ENCODE data around the gene LSAMP.

LSAMP gene

DNA sequence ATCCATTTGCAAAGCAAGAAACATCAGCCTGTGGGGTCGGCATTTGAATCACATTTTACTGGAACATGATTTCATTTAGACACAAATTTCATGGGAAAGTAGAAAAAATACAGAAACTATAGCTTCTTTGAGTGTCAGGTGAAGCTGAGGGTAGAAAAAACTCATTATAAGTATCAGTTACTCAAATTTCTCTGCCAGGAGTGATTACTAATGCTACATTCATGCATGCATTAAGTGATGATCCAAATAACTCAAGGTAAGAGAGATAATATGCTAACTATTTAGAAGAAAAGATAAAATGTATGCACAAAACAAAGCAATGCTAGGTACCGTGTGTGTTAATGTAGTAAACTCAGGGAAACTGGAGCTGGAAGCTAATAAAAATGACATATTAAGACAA, 416.0 kb downstream of the LSAMP start:
- no peak for DNase-seq (ENCODE audit: low read depth in 1 of 2, low spot score in 1 of 2)

DNA sequence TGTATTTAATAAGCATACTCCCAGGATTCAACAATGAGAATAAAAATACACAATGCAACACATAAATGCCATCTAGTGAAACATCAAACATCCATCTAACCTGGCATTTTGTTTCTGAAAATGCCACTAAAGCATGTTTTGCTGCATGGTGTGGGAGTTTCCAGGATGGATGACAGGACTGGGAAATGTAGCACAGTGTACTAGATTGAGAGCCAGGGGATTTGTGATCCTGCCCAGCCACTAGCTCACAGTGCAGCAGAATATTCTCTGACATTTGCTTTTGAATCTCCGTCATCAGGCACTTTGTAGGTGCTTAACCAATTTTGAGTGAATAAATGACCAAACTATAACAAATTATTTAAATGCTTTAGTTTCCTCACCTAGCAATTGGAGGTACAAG, 417.1 kb downstream of the LSAMP start:
- no peak for DNase-seq (ENCODE audit: low read depth in 1 of 2, low spot score in 1 of 2)

DNA sequence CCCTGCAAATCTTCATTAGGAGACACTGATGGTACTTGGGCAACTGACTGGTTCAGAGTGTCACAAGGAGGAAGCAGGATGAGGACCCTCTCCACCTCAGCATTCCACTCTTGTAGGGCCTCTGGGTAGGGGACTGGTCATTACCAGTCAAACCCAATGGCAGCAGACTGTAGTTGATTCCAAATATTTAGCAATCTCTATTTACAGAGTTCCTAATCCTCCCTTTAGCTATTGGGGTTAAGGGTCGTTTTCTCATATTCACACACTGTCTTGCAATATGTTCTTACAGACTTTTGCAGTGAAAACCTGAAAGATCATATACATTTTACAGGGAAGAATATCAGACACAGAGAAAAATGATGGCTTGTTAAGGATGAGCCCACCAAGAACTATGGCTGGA, 424.3 kb downstream of the LSAMP start:
- DNase-seq (ENCODE audit: low read depth in 1 of 2, low spot score in 1 of 2): no peak

DNA sequence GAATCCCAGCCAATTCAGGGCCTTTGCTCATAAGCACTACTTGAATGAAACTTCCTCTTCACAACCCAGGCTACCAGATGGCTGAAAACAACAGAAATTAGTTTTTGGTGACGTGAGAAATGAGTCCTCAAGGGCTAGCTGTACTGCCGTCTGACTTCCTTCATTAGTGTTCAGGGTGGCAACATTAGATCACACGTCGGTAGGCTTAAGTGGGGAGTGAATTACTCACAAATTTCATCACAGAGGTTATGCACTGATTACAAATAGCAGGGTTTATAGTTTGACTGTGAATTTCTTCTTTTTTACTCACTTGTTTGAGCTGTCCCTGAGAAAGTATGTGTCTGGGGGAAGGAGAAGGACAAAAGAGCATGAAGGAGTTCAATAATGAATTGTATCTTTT, 424.8 kb downstream of the LSAMP start:
- DNase-seq (ENCODE audit: low read depth in 1 of 2, low spot score in 1 of 2): no peak

DNA sequence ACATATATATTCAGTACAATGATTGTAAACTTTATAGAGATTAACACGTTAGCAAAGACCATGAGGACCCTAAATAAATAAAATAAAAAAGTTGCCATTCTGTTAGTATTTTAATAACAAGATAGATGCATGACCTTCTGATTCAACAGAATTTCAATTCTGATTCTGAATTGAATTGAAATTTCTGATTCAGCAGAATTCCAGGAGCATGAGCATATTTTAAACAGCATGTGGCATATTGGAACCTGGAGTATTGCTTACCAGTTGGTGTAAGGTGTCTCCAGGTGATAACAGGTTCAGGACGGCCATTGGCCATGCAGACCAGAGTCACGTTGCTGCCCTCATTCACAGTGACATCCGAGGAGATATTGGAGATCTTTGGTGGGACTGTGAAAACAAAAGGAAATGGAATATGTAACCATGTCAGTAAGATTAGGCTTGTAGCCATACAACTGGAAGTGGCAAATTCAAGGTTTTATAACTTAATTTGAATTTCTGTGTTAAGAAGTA, 426.0 kb downstream of the LSAMP start:
- no peak for DNase-seq (ENCODE audit: low read depth in 1 of 2, low spot score in 1 of 2)

DNA sequence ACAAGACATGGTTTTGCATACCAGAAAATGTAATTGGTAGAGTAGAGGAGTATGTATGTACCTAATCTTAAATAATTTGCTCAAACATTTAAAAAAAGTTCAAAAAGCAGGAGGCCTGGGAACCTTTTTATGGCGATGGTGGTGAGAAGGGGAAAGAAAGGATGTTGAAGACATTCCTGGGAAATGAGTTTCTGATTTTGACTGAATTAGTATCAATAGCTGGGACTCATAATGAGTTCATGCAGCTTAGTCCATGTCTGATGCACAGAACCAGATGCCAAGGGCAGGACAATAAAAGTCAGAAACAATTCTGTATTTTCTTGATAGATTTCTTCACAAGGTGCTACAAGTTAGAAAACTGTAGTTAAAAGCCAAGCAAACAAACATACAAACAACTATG, 426.6 kb downstream of the LSAMP start:
- no peak for DNase-seq (ENCODE audit: low read depth in 1 of 2, low spot score in 1 of 2)

DNA sequence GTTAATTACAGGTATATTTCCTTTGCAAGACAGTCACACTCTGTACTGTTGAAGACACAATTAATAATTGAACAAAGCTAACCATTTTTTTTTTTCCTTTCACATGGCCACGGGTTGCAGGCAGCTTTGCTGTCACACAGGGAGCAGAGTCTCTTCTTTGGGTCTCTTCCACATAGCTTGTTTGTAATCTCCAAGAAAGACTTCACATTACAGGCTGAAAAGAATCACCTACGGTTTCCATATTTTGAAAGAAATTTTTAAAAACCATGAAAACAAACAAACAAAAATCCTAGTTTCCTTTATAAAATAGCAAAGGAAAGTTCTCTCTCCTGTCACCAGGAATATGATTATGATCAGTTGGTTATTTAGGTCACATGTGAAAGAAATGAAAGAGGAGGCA, 429.4 kb downstream of the LSAMP start:
- no peak for DNase-seq (ENCODE audit: low read depth in 1 of 2, low spot score in 1 of 2)

DNA sequence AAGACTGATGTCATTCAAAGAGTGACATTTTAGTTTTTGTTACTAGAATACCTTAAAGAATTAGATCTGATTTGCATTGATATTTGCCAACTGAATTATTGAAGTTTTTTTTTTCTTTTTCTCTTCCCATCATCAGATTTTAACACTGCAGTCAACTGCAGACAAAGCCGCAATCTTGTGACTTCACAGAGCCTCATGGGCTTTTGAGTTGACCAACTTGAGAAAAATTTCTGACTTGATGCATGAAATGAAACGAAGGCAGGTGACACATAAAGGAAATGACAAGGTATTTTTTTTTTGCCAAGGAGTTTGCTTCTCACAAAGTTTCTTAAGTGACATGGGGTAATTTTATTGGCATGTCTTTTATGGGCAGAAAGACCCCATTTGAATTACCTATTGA, 438.3 kb downstream of the LSAMP start:
- DNase-seq (ENCODE audit: low read depth in 1 of 2, low spot score in 1 of 2): no peak

DNA sequence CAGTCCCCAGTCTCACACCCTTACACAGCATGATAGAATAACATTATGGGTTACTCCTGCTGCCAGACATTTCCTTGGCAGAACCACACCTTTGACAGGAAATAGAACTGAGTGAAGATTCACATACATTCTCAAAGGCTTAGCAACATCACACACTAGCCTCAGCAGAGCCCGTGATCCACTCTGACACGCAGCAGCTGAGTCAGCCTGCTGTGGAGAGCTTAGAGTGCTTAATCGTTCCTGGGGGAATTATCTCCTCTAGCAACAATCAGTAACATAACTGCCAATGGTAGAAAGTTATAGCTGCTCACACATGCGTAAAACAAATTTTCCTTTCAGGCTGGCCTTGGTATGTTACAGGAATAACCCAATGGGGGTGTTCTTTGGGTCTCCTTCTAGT, 439.9 kb downstream of the LSAMP start:
- DNase-seq (ENCODE audit: low read depth in 1 of 2, low spot score in 1 of 2): no peak

DNA sequence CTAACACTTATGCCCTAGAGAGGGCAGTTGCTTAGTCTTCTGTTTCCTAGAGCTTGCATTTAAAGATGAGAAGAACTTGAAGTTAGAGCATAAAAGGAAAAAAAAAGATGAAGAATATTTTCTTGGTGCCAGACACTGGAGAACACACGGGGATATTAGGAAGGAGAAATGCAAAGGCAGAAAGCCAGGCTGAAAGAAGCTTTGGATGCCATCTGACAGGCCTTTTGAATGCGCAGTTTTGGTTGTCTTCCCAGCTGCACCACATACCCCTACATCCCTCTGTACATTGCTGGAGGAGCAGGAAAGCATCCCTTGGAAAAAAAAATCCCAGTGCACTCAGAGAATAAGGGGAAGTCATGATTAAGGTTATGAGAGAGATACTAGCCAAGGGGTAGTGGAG, 443.1 kb downstream of the LSAMP start:
- no peak for DNase-seq (ENCODE audit: low read depth in 1 of 2, low spot score in 1 of 2)

DNA sequence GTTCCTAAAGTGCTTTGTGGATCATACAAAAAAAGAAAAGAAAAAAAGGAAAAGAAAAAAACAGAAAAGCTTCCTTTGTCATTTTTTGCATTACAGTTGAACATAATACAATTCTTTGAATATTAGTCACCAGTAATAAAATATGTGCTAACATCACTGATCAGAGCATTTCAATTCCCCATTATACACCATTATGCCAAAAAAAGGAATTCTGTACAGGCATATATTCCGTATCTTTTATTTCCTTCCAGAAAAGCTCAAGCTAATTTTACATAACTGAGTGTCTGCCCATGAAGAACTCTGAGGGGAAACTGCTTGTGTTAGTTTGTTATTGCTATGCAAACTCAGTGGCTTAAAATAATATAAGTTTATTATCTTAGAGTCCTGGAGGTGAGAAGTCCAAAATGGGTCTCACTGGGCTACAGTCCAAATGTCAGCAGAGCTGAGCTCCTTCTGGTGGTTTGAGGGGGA, 444.1 kb downstream of the LSAMP start:
- no peak for DNase-seq (ENCODE audit: low read depth in 1 of 2, low spot score in 1 of 2)

DNA sequence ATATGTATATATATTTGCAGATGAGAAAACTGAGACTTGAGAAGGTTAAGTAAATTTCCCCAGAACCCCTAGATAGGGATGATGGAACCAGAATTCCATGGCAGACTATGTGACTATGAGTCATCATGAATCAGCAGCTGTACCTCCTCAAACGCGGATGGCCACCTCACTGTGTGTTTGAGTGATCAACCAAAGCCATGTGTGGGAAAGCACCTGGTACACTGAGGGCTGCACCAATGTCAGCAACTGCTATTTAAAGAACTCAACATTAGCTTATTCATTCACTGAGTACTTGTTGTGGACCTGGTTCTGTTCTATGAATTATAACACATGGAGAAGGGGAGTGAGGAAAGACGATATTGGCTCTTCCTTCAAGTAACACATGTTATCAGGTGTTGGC, 445.0 kb downstream of the LSAMP start:
- DNase-seq (ENCODE audit: low read depth in 1 of 2, low spot score in 1 of 2): no peak

DNA sequence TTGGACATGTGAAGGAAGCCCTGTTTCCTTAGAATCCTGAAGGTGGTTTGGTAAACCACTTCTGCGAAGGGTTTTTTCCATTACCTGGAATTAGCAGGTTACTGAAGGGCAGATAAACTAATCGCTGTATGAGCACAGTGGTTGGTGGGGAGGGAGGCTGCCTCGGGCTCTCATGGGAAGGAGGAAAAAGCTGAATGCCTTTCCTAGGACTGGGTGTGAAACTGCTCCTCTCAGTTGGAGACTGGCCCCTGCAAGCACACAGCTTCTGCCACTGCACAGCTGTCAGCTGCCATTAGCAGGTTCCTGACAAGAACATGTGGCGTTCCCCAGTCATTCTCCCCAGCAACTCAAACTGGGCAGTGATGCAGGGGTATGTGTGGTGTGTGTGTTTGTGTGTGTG, 445.7 kb downstream of the LSAMP start:
- DNase-seq (ENCODE audit: low read depth in 1 of 2, low spot score in 1 of 2): no peak

DNA sequence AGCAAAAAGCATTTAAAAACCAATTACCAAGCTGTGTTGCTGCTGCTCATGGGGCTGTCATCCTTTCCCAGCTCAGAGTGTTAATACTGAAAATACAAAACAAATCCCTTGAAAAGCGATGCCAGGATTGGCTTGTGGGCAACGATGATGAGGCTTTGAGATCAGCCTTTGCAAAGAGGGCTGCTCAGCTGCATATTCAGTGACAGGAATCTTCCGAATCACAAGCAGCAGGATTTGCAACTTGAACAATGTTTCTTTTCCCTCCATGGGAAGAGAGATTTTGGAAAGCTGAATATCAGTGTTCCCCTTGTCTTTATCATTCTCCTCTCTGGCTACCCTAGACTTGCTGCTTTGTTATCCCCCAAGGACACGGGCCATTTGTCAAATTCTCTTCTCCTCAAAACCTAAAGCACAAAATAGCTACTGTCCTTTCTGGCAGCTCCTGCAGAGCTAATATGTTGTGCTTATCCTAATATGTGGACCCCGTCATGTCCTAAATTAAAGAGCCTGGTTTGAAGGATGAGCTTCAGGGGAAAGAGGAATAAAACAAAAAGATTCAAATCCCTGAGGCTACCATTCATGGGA, 446.2 kb downstream of the LSAMP start:
- DNase-seq (ENCODE audit: low read depth in 1 of 2, low spot score in 1 of 2): no peak

DNA sequence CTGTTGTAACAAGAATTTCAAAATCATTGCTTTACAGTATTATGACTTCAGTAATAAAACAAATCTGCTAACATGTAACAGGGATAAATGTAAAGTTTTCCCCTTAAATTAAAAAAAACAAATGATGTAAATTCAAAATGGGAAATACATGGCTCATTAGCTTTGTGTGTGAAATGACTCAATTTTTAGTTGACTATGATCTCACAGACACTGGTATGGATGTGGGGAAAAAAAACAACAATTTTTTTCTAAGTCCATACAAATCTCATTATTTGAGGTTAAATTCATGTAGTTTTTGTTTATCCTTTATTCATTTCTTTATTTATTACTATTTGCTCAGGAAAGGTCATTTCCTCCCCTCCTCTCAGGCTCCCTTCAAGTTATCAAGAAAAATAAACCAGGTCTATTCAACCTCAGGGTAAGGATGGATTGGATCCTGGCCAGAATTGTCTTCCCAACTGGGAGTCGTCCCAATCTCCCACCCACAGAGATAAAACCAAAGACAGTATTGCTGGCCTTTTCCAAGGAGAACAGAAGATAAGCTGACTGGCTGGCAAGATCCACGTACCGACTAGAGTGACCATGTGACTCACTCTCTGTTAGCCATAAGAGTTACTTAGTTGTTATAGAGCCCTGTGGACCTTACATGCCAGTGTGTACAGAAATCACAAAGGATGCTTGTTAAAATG, 448.7 kb downstream of the LSAMP start:
- DNase-seq (ENCODE audit: low read depth in 1 of 2, low spot score in 1 of 2): no peak

DNA sequence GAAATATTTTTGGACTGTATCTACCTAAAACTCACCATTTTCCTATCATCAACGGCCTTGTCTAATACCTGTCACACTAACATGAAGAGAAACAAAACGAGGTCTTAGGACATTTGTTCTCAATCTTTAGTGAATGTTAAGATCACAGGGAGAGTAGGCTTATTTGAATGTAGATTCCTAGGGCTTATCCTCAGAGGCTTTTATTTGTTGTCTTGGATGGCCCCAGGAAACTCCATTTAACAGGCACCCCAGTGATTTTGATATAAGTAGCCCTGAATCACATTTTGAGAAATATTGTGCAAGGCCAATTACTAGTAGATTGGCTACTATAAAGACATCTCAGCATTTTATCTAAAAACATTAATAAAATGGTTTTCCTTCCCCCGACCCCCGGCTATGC, 454.6 kb downstream of the LSAMP start:
- no peak for DNase-seq (ENCODE audit: low read depth in 1 of 2, low spot score in 1 of 2)

DNA sequence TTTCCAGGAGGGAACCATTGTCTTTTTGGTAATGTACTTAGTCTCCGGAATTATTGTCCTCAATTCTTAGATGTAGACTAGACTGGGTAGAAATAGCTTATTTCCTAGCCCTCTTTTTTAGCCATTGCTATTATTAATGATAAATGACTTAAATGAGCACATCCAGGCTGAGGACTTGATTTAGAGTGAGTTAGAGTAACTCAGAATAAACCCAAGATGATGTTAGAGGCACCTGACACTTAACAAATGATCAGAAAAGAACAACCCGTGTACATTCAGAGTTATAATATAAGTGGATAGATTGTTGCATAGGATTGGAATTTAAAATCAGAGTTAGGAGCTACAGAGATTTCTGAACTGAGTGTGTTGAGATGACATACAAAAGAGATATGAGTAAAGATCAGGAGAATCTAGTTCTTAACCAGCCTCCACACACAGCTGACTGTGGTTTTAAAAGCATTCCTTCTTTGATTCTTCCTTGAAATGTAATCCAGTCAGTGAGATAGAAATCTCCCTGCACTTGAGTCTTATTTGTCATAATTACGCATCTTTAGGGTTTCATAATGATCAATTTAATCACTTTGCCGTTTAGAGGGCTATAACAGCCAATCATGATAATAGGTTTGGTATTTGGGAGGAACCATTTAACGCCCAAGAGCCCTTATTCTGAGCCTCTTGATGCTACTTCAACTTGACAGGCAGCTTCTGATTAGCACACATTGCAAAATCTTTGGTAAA, 455.4 kb downstream of the LSAMP start:
- DNase-seq (ENCODE audit: low read depth in 1 of 2, low spot score in 1 of 2): no peak

DNA sequence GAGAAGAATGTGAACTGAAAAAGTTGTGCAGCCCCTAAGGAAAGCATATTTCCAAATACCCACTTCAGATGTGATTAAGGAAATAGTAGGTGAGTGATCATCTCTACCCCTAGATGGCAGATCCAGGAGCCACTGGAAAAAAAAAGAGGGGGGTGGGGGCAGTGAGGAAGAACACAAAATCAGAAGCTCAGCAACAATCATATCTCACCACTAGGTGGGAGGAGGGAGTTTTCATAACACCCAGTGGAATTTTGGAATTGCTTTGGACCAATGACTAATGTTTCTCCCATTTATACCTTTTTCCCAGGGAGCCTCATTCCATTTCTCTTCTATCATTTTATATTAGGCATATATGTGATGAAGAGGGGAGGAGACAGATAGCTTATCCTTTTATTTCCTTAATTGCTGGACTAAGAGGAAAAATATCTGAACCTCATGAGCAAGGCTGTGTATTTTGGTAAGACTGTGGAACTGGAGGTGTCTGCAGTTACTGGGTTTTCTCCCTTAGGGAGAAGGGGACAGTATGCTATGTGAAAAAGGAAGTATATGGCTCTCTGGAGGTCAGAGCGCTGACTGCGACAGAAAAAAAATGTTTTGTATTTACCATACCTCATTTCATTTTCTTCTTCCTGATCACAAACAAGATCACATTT, 458.6 kb downstream of the LSAMP start:
- DNase-seq (ENCODE audit: low read depth in 1 of 2, low spot score in 1 of 2): no peak

DNA sequence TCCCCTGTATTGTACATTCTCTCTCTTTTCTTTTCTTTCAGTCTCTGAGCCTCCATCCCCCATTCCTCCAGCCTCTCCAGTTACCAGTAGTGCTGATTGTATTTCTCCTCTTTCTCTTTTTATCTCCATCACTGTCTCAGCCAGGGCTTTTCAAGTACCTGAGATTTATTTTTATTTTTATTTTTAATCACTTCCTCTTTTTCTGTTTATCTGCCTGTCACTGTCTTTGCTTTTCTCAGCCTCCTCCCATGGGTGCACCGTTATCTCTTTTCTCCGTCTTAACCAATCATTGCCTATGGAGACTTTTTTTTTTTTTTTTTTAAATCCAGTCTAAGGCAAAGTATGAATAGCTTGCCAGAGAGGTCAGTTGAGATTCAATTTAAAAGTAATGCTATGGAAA, 462.7 kb downstream of the LSAMP start:
- DNase-seq (ENCODE audit: low read depth in 1 of 2, low spot score in 1 of 2): no peak

DNA sequence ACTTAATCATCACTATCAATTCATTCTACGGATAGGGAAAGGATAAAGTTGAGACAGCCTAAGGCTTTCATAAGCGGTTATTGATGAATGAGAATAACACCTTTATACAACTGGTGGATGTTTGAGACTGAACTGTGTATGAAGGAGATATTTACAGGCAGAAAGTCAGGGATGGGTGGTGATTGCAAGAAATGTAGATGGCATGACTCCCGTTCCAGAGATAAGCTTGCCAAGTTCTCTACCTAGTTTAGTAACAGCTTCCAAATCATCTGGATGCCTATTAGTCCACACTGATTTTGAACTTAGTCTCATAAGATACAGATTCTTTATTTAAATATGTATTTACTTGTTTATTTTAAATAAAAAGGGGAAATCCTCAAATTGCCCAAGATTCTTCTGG, 463.2 kb downstream of the LSAMP start:
- DNase-seq (ENCODE audit: low read depth in 1 of 2, low spot score in 1 of 2): no peak

DNA sequence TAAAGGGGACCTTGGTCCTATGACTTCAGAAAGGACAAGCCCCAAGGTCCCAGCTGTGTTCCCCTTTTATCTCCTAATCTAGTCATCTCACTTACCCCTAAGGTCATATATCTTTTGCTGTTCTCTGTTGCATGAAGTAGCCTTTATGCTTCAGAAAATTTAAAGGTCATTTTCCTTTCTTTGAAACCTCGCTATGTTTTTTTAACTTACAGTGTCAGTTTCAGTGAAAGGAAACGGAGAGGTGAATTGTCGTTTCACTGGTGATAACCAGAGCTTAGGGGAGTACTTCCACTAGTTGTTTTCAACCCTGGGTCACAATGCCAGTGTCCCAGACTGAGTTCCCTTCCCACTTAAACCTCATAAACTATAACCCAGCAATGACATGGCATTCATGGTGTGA, 464.6 kb downstream of the LSAMP start:
- no peak for DNase-seq (ENCODE audit: low read depth in 1 of 2, low spot score in 1 of 2)

DNA sequence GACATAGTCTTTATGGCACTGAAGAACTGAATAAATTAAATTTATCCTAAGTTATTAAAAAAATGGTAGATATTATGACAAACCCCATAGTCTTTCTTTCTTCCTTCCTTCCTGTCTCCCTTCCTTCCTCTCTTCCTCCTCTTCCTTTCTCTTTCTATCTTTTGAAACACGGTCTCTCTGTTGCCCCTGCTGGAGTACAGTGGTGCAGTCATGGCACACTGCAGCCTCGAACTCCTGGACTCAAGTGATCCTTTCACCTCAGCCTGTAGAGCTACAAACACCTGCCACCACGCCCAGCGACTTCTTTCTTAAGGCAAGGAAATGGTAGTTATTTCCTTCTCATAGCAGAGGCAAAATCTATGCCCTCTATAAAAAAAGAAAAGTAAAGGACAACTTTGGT, 467.4 kb downstream of the LSAMP start:
- no peak for DNase-seq (ENCODE audit: low read depth in 1 of 2, low spot score in 1 of 2)
